HG02610 (cell line): ENCODE results near the gene MICAL3.
"Not testable (repeated sequence)": the region's sequence is repeated elsewhere in the genome, so short reads cannot be mapped to it uniquely, and the experiment has no call there.

Experiments used
- ATAC-seq: cut with Tn5 transposase; IDR thresholded peaks from one replicate; pipeline ENCODE4 v1.9.1; 2021; ENCODE audit warnings: mild to moderate bottlenecking, moderate library complexity; ENCODE audit not compliant: unreplicated experiment

The MICAL3 gene

GRCh38 chr22:17941471-17942406 lies 82.6 kb downstream of the MICAL3 start:
- ATAC-seq: no peak

GRCh38 chr22:17939579-17939978 lies 84.8 kb downstream of the MICAL3 start:
- ATAC-seq: no peak

- no peak for ATAC-seq
These were observed 85.3 kb downstream of the MICAL3 start for GRCh38 chr22:17939011-17939410.

- no peak for ATAC-seq
These were observed 85.9 kb downstream of the MICAL3 start for GRCh38 chr22:17938484-17938924.

GRCh38 chr22:17932457-17932856 lies 91.9 kb downstream of the MICAL3 start:
- not testable (repeated sequence) for ATAC-seq

- no peak for ATAC-seq
These were observed 92.9 kb downstream of the MICAL3 start for GRCh38 chr22:17931400-17931825.

- no peak for ATAC-seq
These were observed 93.7 kb downstream of the MICAL3 start for GRCh38 chr22:17930455-17931313.

GRCh38 chr22:17929909-17930308 lies 94.5 kb downstream of the MICAL3 start:
- ATAC-seq: no peak

- ATAC-seq: no peak
These were observed 96.0 kb downstream of the MICAL3 start for GRCh38 chr22:17928391-17928790.

- ATAC-seq: no peak
These were observed 97.3 kb downstream of the MICAL3 start for GRCh38 chr22:17927062-17927461.

GRCh38 chr22:17926516-17926915 lies 97.8 kb downstream of the MICAL3 start:
- no peak for ATAC-seq

GRCh38 chr22:17925431-17925841 lies 98.9 kb downstream of the MICAL3 start:
- ATAC-seq: no peak

GRCh38 chr22:17924735-17925364 lies 99.5 kb downstream of the MICAL3 start:
- ATAC-seq: no peak

- no peak for ATAC-seq
These were observed 100.3 kb downstream of the MICAL3 start for GRCh38 chr22:17924076-17924475.

- ATAC-seq: no peak
These were observed 101.1 kb downstream of the MICAL3 start for GRCh38 chr22:17922925-17923903.

GRCh38 chr22:17921871-17922821 lies 102.2 kb downstream of the MICAL3 start:
- no peak for ATAC-seq

GRCh38 chr22:17920992-17921650 lies 103.2 kb downstream of the MICAL3 start:
- ATAC-seq: no peak

- ATAC-seq: no peak
These were observed 104.2 kb downstream of the MICAL3 start for GRCh38 chr22:17920145-17920605.
